ENCODE results near the gene NPRL2.

Gene NPRL2

DNA sequence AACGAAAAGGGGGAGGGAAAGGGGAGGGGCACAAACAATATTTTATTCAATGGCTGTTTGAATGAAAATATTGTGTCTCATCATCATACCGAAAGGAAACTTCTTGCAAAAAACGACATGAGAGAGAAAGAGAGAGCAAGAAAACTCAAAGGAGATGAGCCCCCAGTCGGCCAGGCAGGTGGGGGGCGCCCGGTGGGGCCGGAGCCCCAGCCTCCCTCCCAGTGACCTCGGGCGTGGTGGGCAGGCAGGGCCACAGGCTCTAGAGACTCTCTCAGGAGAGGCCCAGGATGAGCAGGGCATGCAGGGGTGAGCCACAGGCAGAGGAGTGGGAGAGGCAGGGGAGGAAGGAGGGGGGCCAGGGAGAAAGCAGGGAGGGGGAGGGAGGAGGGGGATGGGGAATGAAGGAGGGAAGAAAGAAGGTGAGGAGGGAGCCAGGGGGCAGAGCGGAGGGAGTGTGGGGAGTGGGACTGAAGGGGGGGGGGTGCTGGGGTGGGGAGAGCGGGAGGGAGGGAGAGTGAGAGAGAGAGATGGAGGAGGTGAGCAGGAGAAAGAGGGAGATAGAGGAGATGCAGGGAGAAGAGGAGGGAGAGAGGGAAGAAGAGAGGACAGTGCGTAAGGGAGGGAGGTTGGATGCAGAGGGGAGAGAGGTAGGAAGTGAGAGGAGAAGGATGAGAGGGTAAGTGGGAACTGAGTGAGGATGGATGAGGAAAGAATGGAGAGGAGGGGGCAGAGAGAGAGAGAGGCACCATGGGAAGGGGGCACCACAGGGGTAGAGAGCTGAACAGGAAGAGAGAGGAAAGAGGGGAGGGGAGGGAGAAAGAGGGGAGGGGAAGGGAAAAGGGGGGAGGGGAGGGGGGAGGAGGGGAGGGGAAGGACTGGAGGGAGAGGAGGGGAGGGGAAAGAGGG is 22.8 kb upstream of the NPRL2 start:
- no peak for DNase-seq

DNA sequence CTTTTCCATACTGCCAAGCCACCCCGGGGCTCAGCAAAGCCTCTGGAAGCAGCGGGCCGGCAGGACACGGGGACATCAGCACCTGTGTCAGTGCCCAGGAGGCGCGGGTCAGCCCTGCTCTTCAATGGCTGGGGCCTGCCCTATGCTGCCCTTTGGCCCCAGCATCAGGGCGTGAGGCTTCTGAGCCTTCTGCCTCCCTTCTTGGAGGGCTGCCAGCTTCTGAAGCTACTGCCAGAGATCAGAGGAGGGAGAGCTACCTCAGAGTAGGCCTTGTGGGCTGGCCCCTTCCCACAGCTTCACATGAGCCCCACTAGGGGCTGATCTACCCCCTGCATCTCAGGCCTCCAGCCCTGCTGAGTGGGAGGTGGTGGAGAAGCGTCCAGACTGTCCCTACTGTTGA is 21.8 kb upstream of the NPRL2 start:
- no peak for DNase-seq

DNA sequence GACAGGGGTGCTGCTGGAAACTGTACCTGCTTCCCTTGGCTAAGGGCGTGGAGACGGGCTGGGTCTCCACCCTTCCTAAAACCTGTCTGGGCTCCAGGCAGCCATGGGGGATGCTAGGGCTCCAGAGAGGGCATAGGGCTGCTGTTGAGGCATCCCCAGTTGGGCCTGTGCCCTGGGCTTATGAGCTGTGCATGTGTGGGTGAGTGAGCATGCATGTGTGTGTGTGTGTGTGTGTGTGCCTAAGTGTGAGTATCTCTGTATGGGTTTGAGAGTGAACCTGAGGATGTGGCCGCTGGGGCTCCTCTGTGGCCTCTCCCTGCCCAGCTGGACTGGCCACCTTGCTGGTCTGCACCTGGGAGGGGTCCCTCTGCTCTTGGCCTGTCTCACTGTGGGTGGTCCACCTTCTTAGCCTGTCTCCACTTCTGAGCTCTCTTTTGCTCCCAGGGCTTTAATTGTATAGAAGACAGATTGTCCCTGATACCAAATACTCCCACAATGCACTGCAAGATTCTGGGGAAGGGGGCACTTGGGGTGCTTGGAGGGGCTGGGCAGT is 20.6 kb upstream of the NPRL2 start:
- DNase-seq, result no peak

GRCh38 chr3:50370594-50370993 is 20.0 kb upstream of the NPRL2 start:
- no peak for DNase-seq

DNA sequence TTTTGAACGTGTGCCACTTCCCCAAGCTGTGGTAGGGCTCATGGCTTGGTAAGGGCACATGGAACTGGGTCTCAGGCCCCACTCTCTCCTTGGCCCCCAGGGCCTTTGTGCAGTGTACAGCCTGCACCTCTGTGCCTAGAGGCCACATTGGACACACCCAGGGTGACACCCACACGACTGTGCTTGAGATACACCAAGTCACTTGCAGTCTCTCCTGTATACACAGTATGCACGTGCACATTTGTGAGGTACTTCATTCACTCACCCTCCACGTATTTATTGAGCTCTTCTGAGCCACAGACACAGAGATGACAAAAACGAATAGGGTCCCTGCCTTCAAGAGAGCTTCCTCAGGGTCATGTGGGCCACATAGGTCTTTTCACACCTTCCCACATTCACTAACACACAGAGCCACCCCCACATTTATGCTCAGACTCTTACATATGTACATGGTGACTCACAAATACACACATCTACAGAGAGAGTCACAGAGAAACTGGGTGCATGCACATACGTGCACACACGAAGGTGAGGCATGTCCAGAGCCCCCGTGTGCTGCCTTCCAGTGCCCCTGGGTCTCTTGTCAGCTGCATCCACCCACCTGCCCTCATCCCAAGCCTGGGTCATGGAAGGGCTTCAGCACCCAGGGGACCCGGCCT is 18.6 kb upstream of the NPRL2 start:
- no peak for DNase-seq

- no peak for DNase-seq
These were observed 15.3 kb upstream of the NPRL2 start for GRCh38 chr3:50365842-50366220.

GRCh38 chr3:50365080-50365841 is 14.7 kb upstream of the NPRL2 start:
- DNase-seq, result peak; percentile 97

- DNase-seq, result no peak
These were observed 14.1 kb upstream of the NPRL2 start for GRCh38 chr3:50364573-50365079.

DNA sequence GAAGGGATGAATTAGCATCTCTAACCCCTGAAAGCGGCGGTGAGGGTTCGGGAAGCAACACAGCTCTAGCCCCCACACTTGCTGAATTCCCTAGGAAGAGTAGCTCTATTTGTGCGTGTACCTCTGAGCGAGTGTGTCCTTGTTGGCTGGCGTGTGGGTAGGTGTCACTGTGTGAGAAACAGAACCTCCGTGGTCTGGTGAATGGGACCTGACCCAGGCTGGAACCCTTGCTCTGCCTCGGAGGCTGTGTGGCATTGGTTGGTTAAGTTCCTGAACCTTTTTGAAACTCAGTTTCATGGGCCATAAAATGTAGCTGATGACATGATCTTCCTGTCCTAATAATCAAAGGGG is 9.2 kb upstream of the NPRL2 start:
- DNase-seq, result no peak

- DNase-seq, result peak; percentile 96
These were observed 8.6 kb upstream of the NPRL2 start, which contains the start of gene TMEM115 for GRCh38 chr3:50358911-50359759. TMEM115 (minus strand) TSS chr3:50359521; CDS start chr3:50359063, 458 bp downstream.

- DNase-seq, result no peak
These were observed 7.9 kb upstream of the NPRL2 start for GRCh38 chr3:50358355-50358910.

DNA sequence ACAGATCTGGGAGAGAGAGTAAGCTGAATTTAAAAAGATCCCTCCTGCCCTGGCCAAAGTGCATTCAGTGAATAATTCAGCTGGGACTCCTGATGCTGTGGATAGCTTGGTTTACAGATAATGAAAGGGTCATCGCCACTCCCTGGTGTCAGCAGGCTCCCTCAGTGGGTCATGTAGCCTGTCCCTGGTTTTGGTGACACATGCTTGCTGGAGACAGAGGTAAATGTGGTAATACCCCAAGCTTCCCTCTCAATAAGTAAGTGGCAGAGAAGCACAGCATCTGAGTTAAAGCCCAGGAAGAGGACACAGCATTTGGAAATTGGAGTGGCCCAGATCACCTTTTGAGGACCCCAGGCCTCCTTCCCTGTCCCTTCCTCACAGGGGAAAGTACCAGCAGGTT is 6.9 kb upstream of the NPRL2 start:
- no peak for DNase-seq

DNA sequence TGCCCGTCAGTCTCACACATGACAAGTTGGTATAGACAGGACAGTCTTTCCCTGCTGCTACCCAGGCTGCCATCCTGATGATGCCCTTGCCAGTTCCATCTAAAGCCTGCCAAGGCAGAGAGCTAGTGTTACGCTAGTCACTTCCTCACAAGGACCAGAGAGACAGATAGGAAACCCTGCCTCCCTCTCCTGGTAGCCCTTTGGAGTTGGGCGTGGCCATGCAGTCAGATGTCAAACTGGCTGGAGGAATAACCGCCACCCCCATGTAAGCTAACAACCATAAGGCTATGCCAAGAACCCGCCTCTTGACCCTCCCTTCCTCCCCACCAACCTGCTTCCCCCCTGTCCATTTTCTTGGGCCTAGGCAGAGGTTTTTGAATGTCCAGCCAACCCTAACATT is 6.0 kb upstream of the NPRL2 start:
- no peak for DNase-seq

GRCh38 chr3:50355829-50356552 is 5.4 kb upstream of the NPRL2 start:
- DNase-seq, result no peak

- no peak for DNase-seq
These were observed 4.3 kb upstream of the NPRL2 start for GRCh38 chr3:50354850-50355249.

GRCh38 chr3:50354186-50354764 is 3.7 kb upstream of the NPRL2 start:
- no peak for DNase-seq

- DNase-seq, result no peak
These were observed 2.9 kb upstream of the NPRL2 start for GRCh38 chr3:50353245-50354004.

DNA sequence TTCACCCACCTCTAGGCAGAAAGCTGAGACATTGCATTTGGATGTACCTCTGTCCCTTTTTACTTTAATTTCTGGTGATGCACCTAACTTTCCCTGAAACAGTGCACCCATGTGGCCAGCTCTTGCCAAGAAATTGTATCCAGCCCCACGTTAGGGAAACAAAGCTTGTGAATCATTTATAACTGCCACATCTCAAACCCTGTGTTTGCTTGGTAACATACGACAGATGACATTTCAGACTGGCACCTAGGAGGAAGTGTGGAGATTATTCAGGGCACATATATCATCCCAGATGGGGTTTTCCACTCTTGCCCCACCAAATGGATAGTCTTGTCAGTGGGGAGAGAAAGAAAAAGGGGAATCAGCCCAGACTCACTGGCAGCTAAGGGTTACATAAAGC is 2.2 kb upstream of the NPRL2 start:
- no peak for DNase-seq

GRCh38 chr3:50351323-50351697 is 735 bp upstream of the NPRL2 start:
- no peak for DNase-seq

DNA sequence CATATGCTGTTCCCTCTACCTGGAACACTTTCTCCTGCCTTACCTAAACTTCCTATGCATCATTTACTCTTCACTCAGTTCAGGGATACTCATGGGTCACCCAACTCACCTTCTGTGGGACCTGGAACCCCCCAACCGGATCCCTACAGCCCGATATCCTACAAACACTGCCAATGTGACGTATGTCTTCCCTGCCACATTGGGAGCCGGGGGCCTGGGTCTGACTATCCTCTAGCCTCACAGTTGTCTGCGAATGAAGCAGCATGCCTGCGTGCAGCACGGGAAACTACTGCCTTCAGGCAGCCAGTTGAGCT is 405 bp downstream of the NPRL2 start:
- no peak for DNase-seq

Measured in CD4-positive, alpha-beta T cell treated with Interleukin-6 for 4 hours (primary cell).